Measurements from ENCODE around the gene FBXO24. TPM values are rescaled to one million over a fixed set of nuclear protein-coding genes. Genes with fewer than 3 reads are reported as not detected.

FBXO24 gene
- total and polyA plus RNA-seq, 9 of the 15 experiments (the other 6 are each of a cell fraction or from before 2014, with no cell fraction given) = 0.17 to 0.95 (median 0.50) TPM

GRCh38 chr7:100583132-100584053 is 2.7 kb upstream of the FBXO24 start (continued):
- TF ChIP-seq, protein P1, sequence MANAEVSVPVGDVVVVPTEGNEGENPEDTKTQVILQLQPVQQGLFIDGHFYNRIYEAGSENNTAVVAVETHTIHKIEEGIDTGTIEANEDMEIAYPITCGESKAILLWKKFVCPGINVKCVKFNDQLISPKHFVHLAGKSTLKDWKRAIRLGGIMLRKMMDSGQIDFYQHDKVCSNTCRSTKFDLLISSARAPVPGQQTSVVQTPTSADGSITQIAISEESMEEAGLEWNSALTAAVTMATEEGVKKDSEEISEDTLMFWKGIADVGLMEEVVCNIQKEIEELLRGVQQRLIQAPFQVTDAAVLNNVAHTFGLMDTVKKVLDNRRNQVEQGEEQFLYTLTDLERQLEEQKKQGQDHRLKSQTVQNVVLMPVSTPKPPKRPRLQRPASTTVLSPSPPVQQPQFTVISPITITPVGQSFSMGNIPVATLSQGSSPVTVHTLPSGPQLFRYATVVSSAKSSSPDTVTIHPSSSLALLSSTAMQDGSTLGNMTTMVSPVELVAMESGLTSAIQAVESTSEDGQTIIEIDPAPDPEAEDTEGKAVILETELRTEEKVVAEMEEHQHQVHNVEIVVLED (CRISPR knock-in tag; IDR thresholded peaks at IDR 0.05) = no peak
- TF ChIP-seq PTRF (tag; IDR thresholded peaks at IDR 0.05) (no peak), FOXA1 (IDR thresholded peaks at IDR 0.05; ENCODE audit: borderline replicate concordance) (no peak), MYBL2 (IDR thresholded peaks at IDR 0.05; ENCODE audit: low read depth) (no peak), MYBL2 (CRISPR knock-in tag; IDR thresholded peaks at IDR 0.05; ENCODE audit: borderline replicate concordance) (no peak), ZBTB9 (CRISPR knock-in tag; IDR thresholded peaks at IDR 0.05) (no peak), TEAD4 (IDR thresholded peaks at IDR 0.05; ENCODE audit: low read length) (no peak), TEAD4 (CRISPR knock-in tag; IDR thresholded peaks at IDR 0.05; ENCODE audit: borderline replicate concordance) (no peak), SAFB (IDR thresholded peaks at IDR 0.05; ENCODE audit: borderline replicate concordance, low read depth, low read length) (no peak), GABPA (tag; conservative IDR thresholded peaks at IDR 0.05; ENCODE audit: low read depth) (peak; percentile 69), CCNT2 (IDR thresholded peaks at IDR 0.05; ENCODE audit: borderline replicate concordance, extremely low read depth, insufficient read length, low read depth, low read length) (no peak), ZFX (CRISPR knock-in tag; IDR thresholded peaks at IDR 0.05) (0 out of 2 replicates have a peak, but pooled peaks have one; percentile 8), PBX2 (CRISPR knock-in tag; IDR thresholded peaks at IDR 0.05; ENCODE audit: low read depth) (no peak), PBX2 (tag; conservative IDR thresholded peaks at IDR 0.05; ENCODE audit: low read depth) (no peak), ZNF239 (CRISPR knock-in tag; IDR thresholded peaks at IDR 0.05) (no peak), ADNP (tag; IDR thresholded peaks at IDR 0.05) (no peak), RBFOX2 (IDR thresholded peaks at IDR 0.05; ENCODE audit: low read depth, low read length) (0 out of 2 replicates have a peak, but pooled peaks have one; percentile 14), GTF2B (IDR thresholded peaks at IDR 0.05; ENCODE audit: extremely low read depth, insufficient read length) (no peak)
- TF ChIP-seq, protein P2, sequence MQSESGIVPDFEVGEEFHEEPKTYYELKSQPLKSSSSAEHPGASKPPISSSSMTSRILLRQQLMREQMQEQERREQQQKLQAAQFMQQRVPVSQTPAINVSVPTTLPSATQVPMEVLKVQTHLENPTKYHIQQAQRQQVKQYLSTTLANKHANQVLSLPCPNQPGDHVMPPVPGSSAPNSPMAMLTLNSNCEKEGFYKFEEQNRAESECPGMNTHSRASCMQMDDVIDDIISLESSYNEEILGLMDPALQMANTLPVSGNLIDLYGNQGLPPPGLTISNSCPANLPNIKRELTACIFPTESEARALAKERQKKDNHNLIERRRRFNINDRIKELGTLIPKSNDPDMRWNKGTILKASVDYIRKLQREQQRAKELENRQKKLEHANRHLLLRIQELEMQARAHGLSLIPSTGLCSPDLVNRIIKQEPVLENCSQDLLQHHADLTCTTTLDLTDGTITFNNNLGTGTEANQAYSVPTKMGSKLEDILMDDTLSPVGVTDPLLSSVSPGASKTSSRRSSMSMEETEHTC (IDR thresholded peaks at IDR 0.05) = no peak
